ENCODE results near the gene C7orf33.

Gene C7orf33

DNA sequence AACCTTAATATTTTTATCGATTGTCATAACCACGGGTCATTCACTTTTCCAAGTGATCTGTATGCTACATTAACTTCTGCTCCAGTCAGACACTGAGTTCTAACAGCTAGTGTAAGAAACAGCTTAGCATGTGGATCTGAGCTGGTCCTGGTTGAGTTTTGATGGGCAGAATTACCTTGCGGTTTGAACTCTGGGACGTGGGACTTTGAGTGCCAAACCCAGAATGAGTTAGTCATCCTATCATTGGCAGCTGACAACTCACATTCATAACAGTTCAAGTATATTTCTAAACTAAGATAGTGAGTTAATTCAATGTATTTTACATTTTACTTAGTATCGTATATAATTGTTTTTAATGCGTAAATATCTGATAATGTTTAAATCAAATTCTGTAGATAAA is 43.2 kb downstream of the C7orf33 start:
- no peak for DNase-seq

GRCh38 chr7:148637094-148637493 is 46.5 kb downstream of the C7orf33 start:
- DNase-seq, result no peak

- no peak for DNase-seq
These were observed 55.3 kb downstream of the C7orf33 start for GRCh38 chr7:148645898-148646297.

DNA sequence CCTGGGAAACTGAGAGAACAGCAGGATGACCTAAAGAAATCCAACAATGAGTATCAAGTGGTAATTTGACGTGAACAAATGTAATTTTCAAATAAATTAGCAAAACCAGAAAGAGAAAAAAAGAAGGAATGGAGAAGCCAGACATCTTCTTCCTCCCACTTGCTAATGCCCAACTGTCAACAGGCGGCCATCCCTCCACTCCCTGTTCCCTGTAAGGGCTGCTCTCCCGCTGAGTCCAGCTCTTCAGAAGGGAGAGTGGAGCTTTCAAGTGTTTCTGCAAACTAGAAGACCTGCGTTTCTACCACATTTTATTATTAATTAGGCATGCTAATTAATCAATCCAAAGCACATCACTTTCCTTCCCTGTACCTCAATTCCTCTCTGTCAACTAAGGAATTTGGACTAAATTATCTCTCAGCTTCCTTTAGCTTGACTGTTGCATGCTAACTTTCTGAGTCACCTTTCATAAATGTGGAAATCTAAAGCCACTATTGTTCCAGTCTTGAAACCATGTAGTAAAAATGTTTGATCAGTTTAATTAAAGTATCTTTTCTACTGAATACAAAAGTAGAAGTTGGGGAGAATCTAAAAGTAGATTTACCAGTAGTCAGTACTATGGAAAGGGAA is 59.8 kb downstream of the C7orf33 start:
- DNase-seq, result no peak

DNA sequence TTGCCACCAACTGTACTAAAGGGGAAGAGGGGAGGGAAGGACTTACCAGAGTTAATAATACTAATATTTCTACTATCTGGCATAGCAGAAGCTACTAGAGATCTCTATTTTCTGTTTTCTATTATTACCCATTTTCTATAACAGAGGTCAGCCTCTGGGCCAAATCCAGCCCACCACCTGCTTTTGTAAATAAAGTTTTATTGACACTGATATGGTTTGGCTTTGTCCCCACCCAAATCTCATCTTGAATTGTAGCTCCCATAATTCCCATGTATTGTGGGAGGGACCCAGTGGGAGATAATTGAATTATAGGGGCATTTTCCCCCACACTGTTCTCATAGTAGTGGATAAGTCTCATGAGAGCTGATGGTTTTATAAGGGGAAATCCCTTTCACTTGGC is 62.2 kb downstream of the C7orf33 start:
- DNase-seq, result no peak

GRCh38 chr7:148657929-148658328 is 67.4 kb downstream of the C7orf33 start:
- DNase-seq, result no peak

DNA sequence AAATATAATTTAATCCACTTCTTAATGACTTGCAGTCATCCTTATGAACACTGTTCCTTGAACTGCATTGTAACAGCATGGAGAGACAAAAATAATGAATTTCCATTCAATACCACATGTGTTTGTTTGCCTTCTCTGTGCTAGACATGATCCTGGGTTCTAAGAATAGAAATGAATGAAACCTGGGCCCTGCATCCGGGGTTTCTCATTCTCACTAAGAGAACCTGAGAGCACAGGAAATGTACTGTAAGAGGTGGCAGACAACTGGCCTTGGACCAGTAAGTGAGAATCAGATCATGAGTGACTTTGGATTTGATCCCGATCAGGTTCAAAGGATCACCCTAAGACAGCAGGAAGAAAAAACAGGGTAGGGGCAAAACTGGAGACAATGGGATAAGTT is 70.9 kb downstream of the C7orf33 start:
- no peak for DNase-seq

- no peak for DNase-seq
These were observed 72.1 kb downstream of the C7orf33 start for GRCh38 chr7:148662646-148663045.

- no peak for DNase-seq
These were observed 73.8 kb downstream of the C7orf33 start for GRCh38 chr7:148664324-148664723.

GRCh38 chr7:148665221-148665620 is 74.7 kb downstream of the C7orf33 start:
- DNase-seq, result no peak
